ENCODE measurements around the gene DYRK1A.

The DYRK1A gene

DNA sequence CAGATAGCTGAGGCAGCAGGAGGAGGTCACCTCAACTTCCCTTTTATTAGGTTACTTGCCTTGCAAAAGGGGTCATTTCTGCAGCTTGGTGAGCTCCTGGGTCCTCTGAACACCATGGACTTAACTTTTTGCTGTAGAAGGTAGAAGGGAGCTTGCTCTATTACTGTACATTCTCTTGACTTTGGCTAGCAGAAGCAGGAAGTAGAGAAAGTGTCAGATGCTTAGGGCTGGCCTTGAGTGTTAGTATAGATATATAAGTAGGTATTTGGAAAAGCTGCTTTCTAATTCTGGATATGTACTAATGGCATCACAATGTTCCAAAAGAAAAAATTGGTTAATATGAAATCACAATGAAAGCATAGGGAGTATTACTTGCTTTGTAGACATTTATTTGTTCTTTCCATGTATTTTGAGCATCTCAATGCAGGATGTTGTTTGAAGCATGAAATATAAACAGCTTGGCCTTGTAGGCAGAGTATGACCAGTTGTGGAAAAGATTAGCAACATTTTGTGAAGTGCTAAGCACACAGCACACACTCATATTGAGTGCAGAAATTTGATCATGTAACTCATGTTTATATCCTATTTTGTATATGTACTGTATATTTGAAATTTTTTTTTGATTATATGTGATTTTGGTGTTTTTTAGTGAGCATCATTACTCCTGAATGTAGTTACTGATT lies 108.8 kb downstream of the DYRK1A start:
- no peak for DNase-seq (ENCODE audit: low read depth in 2 of 3, low spot score in 2 of 3)

DNA sequence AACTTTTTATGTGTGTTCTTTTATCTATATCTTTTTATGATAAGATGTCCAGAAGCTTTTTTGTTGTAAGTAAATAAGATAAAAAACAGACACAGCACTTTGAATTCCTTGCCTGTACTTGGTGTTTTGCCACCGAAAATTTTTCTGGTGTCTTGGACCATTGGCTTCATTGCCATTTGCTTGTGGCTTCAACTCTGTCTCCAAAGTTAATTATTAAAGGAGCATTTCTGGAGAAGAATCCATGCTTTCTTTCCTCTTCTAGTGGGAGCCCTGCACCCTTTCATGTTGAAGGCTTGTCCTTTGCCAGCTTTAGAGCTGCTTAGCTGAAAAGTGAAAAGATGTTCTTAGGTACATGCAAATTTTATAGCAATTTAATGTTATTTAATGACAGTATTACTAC lies 112.2 kb downstream of the DYRK1A start:
- DNase-seq (ENCODE audit: low read depth in 2 of 3, low spot score in 2 of 3), result no peak

DNA sequence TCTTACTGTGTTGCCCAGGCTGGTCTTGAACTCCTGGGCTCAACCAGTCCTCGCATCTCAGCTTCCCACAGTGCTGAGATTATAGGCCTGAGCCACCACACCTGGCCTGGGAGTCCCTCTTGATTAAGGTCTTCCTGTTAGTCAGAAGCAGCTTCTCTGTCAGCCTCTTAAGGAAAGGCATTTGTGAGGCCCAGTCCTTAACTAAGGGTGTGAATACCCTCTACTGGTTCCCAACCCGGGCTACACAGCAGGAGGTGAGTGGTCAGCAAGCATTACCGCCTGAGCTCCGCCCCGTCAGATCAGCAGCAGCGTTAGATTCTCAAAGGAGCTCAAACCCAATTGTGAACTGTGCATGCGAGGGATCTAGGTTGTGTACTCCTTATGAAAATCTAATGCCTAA lies 117.2 kb downstream of the DYRK1A start:
- DNase-seq (ENCODE audit: low read depth in 2 of 3, low spot score in 2 of 3), result no peak

DNA sequence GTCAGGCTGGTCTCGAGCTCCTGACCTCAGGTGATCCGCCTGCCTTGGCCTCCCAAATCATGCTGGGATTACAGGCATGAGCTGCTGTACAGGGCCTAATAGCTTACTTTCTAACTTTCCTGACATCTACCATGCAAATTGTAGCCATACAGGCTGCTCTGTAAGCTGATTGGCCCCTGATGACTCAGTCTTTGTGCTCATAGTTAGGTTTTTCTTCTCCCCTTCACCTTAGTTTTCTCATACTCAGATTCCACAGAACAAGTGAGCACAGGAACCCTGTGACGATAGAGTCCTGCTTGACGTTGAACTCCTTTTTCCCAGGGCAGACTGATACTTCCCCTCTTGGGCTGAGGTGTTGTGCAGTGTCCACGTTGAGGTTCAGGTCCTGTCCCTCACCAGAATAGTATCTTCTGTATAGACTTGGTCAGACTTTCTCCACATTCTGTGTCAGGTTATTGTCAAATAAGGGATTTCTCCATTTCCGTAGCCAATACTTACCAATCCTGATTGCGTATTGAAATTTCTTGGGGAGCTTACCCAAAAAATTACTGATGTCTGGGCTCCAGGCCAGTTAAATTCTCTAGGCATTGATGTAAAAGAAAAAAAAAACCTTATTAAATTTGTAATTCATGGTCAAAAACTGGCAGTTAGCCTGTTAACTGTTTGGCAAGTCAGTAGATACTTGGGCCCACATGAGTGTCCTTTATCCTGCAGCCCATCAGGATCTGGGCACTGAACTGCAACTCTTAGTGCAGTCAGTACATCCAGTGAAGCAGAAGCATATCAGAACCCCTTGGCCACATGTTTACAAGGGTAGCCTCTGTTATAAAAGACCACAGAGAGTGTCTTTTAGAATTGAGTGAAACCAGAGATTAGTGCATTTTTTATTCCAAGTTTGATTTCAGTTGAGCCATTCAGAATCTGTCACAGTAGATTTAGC lies 118.2 kb downstream of the DYRK1A start:
- DNase-seq (ENCODE audit: low read depth in 2 of 3, low spot score in 2 of 3), result no peak

DNA sequence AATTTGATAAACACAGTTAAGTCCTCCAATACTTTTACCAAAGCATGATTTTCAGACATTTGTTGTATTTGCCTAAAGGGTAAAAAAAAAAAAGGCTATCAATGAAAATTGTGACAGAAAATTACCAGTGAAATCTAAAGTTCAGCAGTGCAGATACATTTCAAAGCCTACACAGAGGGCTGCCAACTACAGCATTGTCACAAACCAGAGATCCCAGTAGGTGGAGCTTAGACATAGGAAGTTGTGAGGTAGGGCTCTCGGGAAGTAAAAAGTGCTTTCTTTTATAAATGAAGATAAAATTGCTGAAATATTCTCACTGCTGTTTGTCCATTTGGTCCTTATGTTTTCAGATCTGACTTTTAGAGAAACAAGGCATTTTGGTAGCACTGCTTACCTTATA lies 123.0 kb downstream of the DYRK1A start:
- DNase-seq (ENCODE audit: low read depth in 2 of 3, low spot score in 2 of 3), result no peak

DNA sequence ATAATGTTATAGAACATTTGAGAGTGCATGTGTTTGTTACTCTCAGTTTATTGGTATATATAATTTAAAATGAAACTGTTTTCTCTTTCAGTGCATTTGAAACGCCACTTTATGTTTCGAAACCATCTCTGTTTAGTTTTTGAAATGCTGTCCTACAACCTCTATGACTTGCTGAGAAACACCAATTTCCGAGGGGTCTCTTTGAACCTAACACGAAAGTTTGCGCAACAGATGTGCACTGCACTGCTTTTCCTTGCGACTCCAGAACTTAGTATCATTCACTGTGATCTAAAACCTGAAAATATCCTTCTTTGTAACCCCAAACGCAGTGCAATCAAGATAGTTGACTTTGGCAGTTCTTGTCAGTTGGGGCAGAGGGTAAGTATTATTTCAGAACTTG lies 123.5 kb downstream of the DYRK1A start:
- no peak for DNase-seq (ENCODE audit: low read depth in 2 of 3, low spot score in 2 of 3)

DNA sequence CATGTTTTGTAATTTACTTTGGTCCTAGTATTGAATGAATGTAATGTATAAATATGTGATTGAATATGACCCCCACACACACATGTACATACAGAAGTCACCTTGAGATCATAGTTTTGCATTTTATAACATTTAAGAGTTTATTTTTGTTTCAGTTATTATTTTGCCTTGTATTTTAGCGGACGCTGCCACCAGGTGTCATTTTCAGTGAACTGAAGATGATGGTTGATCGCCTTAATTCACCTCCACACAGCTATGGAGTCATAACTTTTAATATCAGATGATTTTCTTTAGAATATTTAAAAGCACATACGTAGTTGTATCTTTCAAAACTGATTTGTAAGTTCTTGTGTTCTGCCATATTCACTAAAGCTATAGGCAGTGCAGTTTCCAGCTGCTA lies 130.4 kb downstream of the DYRK1A start:
- no peak for DNase-seq (ENCODE audit: low read depth in 2 of 3, low spot score in 2 of 3)

DNA sequence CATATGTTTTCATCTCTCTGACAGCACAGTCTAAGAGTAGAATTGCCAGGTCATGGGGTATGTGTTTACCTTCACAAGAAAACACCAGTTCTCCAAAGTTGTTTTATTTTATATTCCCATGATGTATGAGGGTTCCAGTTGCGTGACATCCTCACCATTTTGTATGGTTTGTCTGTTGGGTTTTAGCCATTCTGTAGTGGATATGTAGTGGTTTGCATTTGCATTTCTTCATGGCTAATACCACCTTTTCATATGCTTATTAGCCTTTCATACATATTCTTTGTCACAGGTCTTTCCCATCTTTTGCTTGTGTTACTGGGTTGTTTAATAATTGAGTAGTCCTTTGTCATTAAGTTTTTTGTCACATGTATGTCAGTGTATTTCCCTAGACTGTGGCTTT lies 132.1 kb downstream of the DYRK1A start:
- no peak for DNase-seq (ENCODE audit: low read depth in 2 of 3, low spot score in 2 of 3)

DNA sequence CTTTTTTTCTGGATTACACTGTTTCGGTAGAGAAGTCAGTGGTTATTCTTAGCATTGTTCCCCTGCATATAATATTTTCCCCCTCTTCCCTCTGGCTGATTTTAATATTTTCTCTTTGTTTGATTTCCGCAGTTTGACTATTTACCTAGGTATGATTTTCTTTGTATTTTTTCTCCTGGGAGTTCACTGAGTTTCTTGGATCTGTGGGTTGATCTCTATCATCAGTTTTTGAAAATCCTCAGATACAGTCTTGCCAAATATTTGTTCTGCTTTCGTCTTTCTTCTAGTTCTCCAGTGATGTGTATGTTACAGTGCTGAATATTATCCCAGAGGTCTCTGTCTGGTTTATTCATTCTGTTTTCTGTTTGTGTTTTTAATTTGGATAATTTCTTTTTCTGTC lies 136.4 kb downstream of the DYRK1A start:
- DNase-seq (ENCODE audit: low read depth in 2 of 3, low spot score in 2 of 3), result no peak

DNA sequence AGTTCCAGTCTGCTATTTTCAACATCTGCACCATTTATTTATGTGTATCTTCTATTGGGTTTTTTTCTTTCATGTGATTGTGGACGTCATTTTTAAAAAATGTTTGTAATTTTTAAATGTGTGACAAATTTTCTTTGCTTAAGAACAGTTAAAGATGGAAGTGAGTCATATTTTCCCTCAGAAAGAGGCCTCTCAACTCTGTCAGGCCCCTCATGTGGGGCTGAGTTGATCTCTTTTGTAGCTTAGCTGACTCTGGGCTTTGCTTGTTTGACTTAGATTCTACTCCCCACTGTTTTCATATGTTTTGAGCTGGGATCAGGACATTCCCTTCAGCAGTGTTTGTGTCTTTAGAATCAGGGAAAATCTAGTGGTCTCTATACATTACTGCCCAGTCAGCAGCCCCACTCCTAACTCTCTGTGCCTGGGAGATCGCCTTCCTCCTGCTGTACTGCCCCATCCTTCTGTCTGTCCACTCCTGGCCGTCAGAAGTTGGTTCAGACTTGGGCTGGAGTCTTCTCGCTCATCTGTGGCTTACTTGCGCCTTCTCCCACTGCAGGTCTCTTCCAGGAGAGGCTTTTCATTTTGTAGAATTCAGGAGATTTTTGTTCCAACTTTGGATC lies 137.4 kb downstream of the DYRK1A start:
- DNase-seq (ENCODE audit: low read depth in 2 of 3, low spot score in 2 of 3), result no peak

DNA sequence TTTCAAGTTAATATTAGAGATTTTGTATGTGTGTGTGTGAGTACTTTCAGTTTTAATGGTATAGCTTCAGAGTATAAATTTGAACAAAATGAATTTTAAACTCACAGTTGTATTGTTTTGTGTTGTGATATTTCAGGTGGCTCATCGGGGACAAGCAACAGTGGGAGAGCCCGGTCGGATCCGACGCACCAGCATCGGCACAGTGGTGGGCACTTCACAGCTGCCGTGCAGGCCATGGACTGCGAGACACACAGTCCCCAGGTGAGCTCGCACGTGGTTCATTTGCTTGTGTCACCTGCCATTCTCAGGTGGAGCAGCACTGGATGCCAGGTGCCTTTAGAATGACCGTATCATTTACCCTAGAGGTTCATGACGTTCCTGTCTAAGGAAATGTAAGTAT lies 139.4 kb downstream of the DYRK1A start:
- DNase-seq (ENCODE audit: low read depth in 2 of 3, low spot score in 2 of 3), result no peak

DNA sequence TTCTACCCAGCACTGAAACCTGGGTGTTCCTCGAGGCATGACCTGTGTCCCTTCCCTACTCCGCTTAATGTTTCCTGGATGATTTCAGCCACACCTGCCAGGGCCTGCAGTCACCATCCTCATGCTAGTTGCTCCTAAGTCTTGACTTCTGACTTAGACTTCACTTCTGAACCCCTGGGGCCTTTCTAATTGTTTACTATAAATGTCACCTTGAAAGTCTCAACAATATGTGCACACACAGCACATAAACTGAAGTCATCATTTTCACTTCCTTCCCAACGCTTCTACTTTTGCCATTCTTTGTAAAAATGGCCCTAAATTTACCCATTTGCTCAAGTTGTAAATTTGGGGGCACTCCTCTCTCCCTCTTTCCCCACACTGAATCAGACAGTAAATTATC lies 141.1 kb downstream of the DYRK1A start:
- DNase-seq (ENCODE audit: low read depth in 2 of 3, low spot score in 2 of 3), result no peak

DNA sequence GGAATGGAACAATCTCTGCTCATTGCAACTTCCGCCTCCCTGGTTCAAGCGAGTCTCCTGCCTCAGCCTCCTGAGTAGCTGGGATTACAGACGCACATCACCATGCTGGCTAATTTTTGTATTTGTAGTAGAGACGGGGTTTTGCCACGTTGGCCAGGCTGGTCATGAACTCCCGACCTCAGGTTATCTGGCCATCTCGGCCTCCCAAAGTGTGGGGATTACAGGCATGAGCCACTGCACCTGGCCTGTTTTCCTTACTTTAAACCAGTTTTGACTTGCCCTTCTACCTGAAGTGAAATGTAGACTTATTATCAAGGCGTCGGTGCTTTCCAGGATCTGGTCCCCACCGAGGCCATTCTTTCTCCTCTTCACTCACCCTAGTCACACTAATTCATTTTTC lies 141.8 kb downstream of the DYRK1A start:
- DNase-seq (ENCODE audit: low read depth in 2 of 3, low spot score in 2 of 3), result no peak

DNA sequence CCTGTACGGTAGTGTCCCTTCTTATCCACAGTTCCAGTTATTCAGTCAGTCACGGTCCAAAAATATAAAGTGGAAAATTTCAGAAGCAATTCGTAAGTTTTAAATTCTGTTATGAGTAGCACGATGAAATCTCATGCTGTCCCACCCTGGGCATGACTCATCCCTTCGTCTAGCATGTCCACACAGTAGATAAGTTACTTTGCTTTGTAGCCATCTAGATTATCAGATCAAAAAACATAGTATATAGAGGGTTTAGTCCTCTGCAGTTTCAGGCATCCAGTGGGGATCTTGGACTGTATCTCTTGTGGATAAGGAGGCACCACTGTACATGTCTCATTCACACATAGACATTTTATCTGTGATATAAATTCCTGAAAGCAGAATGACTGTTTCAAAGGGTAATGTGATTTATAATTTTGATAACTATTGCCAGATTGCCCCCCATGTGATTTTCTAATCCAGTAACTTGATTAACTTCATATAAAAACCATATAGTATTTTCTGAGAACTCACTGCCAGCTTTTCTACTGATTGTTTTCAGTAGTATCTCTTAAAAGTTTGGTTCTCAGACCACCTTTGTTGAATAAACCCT lies 143.3 kb downstream of the DYRK1A start:
- DNase-seq (ENCODE audit: low read depth in 2 of 3, low spot score in 2 of 3), result no peak

DNA sequence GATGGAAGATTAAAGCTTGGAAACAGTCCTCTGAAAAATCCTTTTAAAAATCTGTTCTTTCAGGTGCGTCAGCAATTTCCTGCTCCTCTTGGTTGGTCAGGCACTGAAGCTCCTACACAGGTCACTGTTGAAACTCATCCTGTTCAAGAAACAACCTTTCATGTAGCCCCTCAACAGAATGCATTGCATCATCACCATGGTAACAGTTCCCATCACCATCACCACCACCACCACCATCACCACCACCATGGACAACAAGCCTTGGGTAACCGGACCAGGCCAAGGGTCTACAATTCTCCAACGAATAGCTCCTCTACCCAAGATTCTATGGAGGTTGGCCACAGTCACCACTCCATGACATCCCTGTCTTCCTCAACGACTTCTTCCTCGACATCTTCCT lies 145.3 kb downstream of the DYRK1A start:
- no peak for DNase-seq (ENCODE audit: low read depth in 2 of 3, low spot score in 2 of 3)

DNA sequence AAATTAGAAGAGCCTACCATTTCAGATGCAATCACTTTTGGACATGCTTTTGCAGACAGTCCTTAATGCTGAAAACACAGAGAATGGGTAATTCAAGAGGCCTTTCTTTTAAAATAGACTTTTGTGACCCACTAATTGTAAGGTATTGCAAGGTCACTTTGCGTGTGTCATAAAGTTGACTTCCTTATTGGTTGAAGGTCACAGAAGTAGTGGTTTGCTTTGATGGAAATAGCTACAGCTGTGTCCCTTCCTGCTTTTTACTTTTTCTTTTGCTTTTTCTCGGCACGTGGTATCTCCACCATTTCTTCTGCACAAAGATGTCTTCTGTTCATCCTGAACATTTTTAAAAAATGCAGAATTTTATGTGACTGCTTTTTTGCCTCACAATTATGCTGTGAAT lies 146.8 kb downstream of the DYRK1A start:
- no peak for DNase-seq (ENCODE audit: low read depth in 2 of 3, low spot score in 2 of 3)

DNA sequence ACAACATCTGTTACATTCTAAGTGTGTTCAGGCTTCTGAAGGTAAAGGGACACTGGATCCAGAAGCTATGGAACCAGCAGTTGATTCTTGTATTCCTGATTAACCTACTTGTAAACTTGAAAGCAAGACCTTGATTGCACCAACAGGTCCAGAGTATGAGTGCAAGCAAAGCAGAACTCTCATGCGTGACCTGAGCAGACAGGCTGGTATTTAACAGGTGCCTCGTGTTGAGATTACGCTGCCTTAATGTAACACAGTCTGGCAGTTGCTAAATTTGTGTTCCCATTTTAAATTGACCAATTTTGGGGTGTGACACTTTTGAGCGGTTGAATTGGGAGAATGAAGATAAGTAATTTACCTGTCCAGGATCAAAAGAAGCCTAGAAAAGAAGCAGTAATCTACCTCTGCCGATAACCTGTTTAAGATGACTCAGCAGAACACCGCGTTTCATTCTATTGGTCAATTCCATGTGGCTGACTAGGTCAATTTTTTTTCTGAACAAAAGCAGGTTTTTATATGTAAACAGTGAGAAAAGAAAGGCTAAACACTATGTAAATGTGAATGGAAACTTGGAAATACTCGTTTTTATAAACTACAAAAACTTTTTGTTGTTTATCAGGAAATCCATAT lies 147.6 kb downstream of the DYRK1A start:
- DNase-seq (ENCODE audit: low read depth in 2 of 3, low spot score in 2 of 3), result no peak

DNA sequence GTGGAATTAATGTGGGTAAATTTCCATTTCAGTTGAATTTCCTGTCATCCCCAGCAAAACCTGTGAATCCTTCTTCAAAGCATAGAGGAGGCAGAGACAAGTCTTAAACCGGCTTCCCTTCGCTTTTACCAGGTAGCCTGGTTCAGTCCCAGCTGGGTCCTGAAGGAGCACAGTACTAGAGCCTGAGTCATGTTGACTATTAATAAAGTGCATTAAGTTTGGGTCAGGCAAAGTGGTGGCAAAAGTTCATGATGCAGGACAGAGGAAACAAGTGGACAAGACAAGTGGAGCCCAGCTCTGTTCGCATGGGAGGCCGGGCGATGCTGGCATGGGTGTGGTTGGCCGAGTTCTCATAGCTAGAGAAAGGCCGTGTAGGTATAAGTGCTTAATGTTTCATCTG lies 150.4 kb downstream of the DYRK1A start:
- DNase-seq (ENCODE audit: low read depth in 2 of 3, low spot score in 2 of 3), result no peak

DNA sequence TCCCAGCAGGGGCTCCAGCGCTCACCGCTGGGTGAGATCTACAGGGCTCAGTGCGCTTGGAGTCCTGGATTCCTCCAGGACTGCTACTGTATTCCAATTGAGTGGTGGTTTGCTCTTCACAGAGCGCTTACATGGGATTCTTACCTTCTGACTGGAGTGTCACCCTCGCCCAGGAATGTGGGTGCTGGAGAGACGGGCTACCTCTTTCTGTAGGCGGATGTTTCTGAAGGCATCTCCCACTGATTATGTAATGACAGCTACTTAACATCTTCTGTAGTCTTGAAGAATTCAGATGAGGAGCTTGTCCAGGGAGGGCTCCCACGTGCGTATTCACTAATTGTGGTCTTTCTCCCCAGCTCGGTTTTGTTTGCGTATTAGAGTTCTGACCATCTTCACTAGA lies 154.2 kb downstream of the DYRK1A start:
- DNase-seq (ENCODE audit: low read depth in 2 of 3, low spot score in 2 of 3), result no peak

DNA sequence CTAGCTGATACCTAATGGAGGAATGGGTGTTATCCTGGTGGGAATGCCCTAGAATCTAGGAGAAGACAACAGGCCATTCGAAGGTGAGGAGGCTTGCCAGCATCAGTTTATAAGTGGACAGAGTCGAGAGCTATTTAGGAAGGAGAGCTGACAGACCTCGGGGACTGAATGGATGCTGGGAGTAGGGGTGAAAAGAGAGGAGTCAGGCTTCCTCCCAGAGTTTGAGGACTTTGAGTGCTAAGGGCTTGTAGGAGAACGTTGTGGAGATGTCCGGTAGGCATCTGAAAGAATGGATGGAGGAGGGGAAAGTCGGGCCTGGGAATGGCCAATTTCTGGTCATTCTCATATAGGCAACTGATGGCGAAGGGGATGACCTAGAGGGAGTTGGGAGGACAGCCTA lies 155.1 kb downstream of the DYRK1A start:
- DNase-seq (ENCODE audit: low read depth in 2 of 3, low spot score in 2 of 3), result no peak

DNA sequence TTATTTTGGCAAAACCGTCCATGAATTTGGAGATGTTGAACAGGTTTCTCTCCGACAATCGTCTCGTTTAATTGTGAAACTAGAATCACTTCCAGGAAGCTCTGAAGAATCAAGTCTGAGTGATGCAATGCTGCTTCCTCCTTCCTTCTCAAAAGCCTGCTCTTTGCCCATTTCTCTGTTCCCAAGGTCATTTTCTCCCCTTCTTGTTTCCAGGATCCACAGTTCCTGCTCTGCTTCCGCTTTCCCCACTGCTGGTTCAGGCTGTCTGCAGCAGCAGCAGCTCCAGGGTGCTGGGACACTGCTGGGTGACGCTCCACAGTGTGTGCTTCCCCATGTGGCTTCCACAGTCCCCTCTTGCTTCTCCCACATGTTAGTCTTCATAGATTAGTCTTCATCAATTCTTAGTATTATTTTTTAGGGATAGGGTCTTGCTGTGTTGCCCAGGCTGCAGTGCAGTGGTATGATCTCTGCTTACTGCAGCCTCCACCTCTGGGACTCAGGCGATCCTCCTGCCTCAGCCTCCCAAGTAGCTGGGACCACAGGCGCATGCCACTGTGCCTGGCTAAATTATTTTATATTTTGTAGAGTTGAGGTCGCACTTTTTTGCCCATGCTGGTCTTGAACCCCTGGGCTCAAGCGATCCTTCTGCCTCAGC lies 156.2 kb downstream of the DYRK1A start:
- DNase-seq (ENCODE audit: low read depth in 2 of 3, low spot score in 2 of 3), result no peak

All from activated CD8-positive, alpha-beta memory T cell treated with anti-CD3 and anti-CD28 coated beads for 48 hours (primary cell).